Naive thymus-derived CD4-positive, alpha-beta T cell (primary cell): ENCODE data around the gene ITGA6. TPM values are rescaled to one million over a fixed set of nuclear protein-coding genes. Genes with fewer than 3 reads are reported as not detected.

ENCODE experiments used
- ATAC-seq: fragments of 150-1000 bp; cut with Tn5 transposase; 2 replicates; pipeline ENCODE4 v1.10.0; 2021; ENCODE audit warnings: mild to moderate bottlenecking, moderate library complexity
- CTCF ChIA-PET: fragments of 350-600 bp; sonication (Branson Sonifier 250); formaldehyde crosslinking; loops from one replicate; lab custom pipeline; 2021; ENCODE audit warnings: antibody characterized with exemption; lab: Charles Lee
- POLR2A ChIA-PET: fragments of 350-600 bp; sonication (Branson Sonifier 250); formaldehyde crosslinking; loops from one replicate; lab custom pipeline; 2021; ENCODE audit warnings: antibody characterized with exemption, inconsistent platforms; lab: Charles Lee
- DNase-seq, 9 donors: peaks; one replicate each; pipeline versions ENCODE4 v3.0.0 to v3.0.0-alpha.2; 2020 to 2022; ENCODE audit warnings: mixed read lengths in 1 of 9
- H3K27ac ChIP-seq: one replicate; pipeline ENCODE4 v1.7.0; 2013; ENCODE audit warnings: mild to moderate bottlenecking, low read depth, low read length, moderate library complexity
- H3K27me3 ChIP-seq, 2 donors: one replicate each; pipeline ENCODE4 v1.7.0; 2013; ENCODE audit warnings: low read length in 2 of 2, mild to moderate bottlenecking in 2 of 2, moderate library complexity in 2 of 2; ENCODE audit not compliant: control insufficient read depth in 2 of 2, insufficient read depth in 2 of 2
- H3K36me3 ChIP-seq, 3 experiments: 1 replicate in 2 of 3; 2 replicates in 1 of 3; pipeline ENCODE4 v1.7.0; 2013; ENCODE audit warnings: low read length in 3 of 3, mild to moderate bottlenecking in 3 of 3, moderate library complexity in 1 of 3; ENCODE audit not compliant: insufficient read depth in 3 of 3, control insufficient read depth in 2 of 3
- H3K4me1 ChIP-seq, 2 donors: one replicate each; pipeline ENCODE4 v1.7.0; 2013; ENCODE audit warnings: low read length in 2 of 2, mild to moderate bottlenecking in 2 of 2, moderate library complexity in 1 of 2; ENCODE audit not compliant: control insufficient read depth in 2 of 2, insufficient read depth in 2 of 2
- H3K4me3 ChIP-seq: 2 replicates; pipeline ENCODE4 v1.7.0; 2013; ENCODE audit warnings: mild to moderate bottlenecking, low read length
- H3K9me3 ChIP-seq, 3 experiments: 1 replicate in 2 of 3; 2 replicates in 1 of 3; pipeline ENCODE4 v1.7.0; 2013; ENCODE audit warnings: low read length in 3 of 3; ENCODE audit not compliant: control insufficient read depth in 2 of 3
- H3K27ac Mint-ChIP-seq, 9 donors: one replicate each; pipeline ENCODE4 v1.8.0; 2020 to 2022; ENCODE audit warnings: mixed read lengths in 9 of 9, mild to moderate bottlenecking in 8 of 9, moderate library complexity in 5 of 9, inconsistent platforms in 2 of 9
- H3K27me3 Mint-ChIP-seq, 5 donors: one replicate each; pipeline ENCODE4 v1.8.0; 2021 to 2022; ENCODE audit warnings: mixed read lengths in 5 of 5, mild to moderate bottlenecking in 1 of 5
- H3K36me3 Mint-ChIP-seq, 5 donors: one replicate each; pipeline ENCODE4 v1.8.0; 2020 to 2022; ENCODE audit warnings: mixed read lengths in 5 of 5, mild to moderate bottlenecking in 3 of 5, inconsistent platforms in 1 of 5
- H3K4me1 Mint-ChIP-seq, 7 donors: one replicate each; pipeline ENCODE4 v1.8.0; 2020 to 2022; ENCODE audit warnings: mixed read lengths in 7 of 7, mild to moderate bottlenecking in 3 of 7, inconsistent platforms in 1 of 7
- H3K4me3 Mint-ChIP-seq, 10 donors: one replicate each; pipeline ENCODE4 v1.8.0; 2020 to 2022; ENCODE audit warnings: mild to moderate bottlenecking in 10 of 10, mixed read lengths in 10 of 10, moderate library complexity in 6 of 10, inconsistent platforms in 2 of 10
- H3K9me3 Mint-ChIP-seq, 11 donors: one replicate each; pipeline ENCODE4 v1.8.0; 2020 to 2022; ENCODE audit warnings: mixed read lengths in 11 of 11, mild to moderate bottlenecking in 4 of 11, inconsistent platforms in 1 of 11, moderate library complexity in 1 of 11
- intact Hi-C, 2 donors: fragments of 100-400 bp; cut with micrococcal nuclease; formaldehyde crosslinking; loops; one replicate each; pipeline ENCODE4 v1.15.1; 2023
- polyA plus RNA-seq, 2 donors: library from polyadenylated mRNA; unstranded; fragments of 300-500 nt; fragmentation: Illumina TruSeq; gene quantifications; one replicate each; pipeline ENCODE4 v1.2.3, GENCODE V29; 2021
- total RNA-seq, 6 experiments: library from RNA in 5 of 6; stranded (reverse) in 5 of 6; gene quantifications; 1 replicate in 5 of 6; 2 replicates in 1 of 6; pipeline ENCODE4 v1.2.3 and lab custom pipeline; 2021 to 2026

ITGA6 gene
- total and polyA plus RNA-seq, 7 experiments from 2014 or later: 13.1 to 179 (median 132) TPM

GRCh38 chr2:172460780-172461201 lies 33.4 kb downstream of the ITGA6 start:
- no peaks in the 10 kb centered on the region for H3K9me3 Mint-ChIP-seq

DNA sequence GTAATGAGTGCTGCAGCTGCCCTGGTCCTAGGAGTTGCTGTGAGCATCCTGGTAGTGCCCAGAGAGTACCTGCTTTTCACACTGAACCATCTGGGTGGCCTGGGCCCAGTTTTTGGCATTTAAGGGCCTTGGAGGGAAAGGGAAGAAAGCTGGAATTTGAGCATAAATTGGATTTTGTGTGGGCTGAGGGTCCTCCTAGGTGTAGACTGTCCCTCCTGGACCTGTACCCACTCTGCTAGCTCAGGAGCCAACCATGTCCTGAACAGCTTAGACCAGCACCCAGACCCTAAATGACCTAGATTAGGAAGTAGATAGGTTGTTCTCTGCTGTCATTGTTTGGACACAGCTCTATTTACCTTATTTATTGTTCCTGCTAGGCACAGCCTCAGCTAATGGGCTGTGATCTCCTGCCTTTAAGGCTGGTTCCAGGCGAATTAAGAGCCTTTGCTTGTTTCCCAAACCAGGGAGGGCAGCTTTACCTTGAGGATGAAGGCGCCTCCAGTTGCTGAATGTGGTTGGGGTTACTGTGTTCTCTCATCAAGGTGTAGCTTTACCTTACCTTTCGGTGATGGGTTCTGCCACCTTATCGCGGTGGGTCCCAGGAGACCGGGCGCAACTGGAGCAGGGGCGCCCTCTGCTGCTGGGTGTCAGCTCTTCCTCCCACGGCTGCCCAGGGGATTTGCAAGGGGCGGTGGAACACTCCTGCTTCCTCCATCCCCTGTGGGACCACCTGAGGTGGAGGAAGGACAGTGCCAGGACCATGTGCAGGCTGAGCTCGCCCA lies 34.4 kb downstream of the ITGA6 start:
- intact Hi-C loops: loop anchor here (1.0 to 10.0 kb wide), 18 partner anchors 11 to 889 kb away; partner anchors contain the start of genes DLX2 (in 2 of the 2) and DYNC1I2 (in 1 of the 2)
- DNase-seq (peak; percentile 64 to 83 (median 75)), ATAC-seq (peak; percentile 71)
- Mint-ChIP-seq H3K27me3 (peaks cover 0 to 17% (median 0%) of the 10 kb centered on the region in 5 donors), H3K36me3 (peaks cover 5 to 25% (median 9%) of the 10 kb centered on the region in 5 donors), H3K27ac (peak overlapping the region; percentile 90 to 98 (median 91)), H3K9me3 (no peaks in the 10 kb centered on the region), H3K4me1 (peaks cover 73 to 99% (median 92%) of the 10 kb centered on the region in 7 donors), H3K4me3 (peak overlapping the region; percentile 82 to 96 (median 87))
- POLR2A ChIA-PET: interaction anchor here (0.6 to 33.2 kb wide), 15 partner anchors 9 to 539 kb away, joined by 3 to 862 read pairs (median 4); partner anchors contain the start of genes HAT1 and ITGA6
- H3K27me3 ChIP-seq: no peaks in the 10 kb centered on the region
- H3K36me3 ChIP-seq: no peaks in the 10 kb centered on the region
- CTCF ChIA-PET: interaction anchor here (0.6 to 15.5 kb wide), 37 partner anchors 10 to 756 kb away, joined by 3 to 673 read pairs (median 4); partner anchors contain the start of genes DLX1, ITGA6 and PDK1
- peaks cover 65 to 82% of the 10 kb centered on the region in 2 donors for H3K4me1 ChIP-seq
- peak overlapping the region; percentile 69 for H3K27ac ChIP-seq
- H3K9me3 ChIP-seq: no peaks in the 10 kb centered on the region
- H3K4me3 ChIP-seq: peak overlapping the region; percentile 68

More at GRCh38 chr2:172460780-172461201, 33.4 kb downstream of the ITGA6 start:
- Histone ChIP-seq H3K36me3 (peaks cover 0 to 6% (median 0%) of the 10 kb centered on the region in 3 experiments), H3K9me3 (no peaks in the 10 kb centered on the region), H3K27me3 (no peaks in the 10 kb centered on the region), H3K4me1 (peaks cover 61 to 88% of the 10 kb centered on the region in 2 donors), H3K4me3 (peak overlapping the region; percentile 68), H3K27ac (peak overlapping the region; percentile 69)
- POLR2A ChIA-PET: interaction anchor here (0.8 to 33.2 kb wide), 9 partner anchors 8 to 288 kb away, joined by 3 to 862 read pairs (median 6); partner anchors contain the start of genes ITGA6 and PDK1
- H3K27me3 Mint-ChIP-seq: peaks cover 0 to 17% (median 0%) of the 10 kb centered on the region in 5 donors
- peaks cover 3 to 24% (median 5%) of the 10 kb centered on the region in 5 donors for H3K36me3 Mint-ChIP-seq
- intact Hi-C loops: loop anchor here (1.0 to 10.0 kb wide), 8 partner anchors 173 to 888 kb away; partner anchors contain the start of genes DLX2 (in 1 of the 2) and DYNC1I2 (in 1 of the 2)
- ATAC-seq (no peak), DNase-seq (peak in 2 of 9 donors; percentile 42 to 44)
- H3K4me1 Mint-ChIP-seq: peaks cover 71 to 100% (median 95%) of the 10 kb centered on the region in 7 donors
- peak overlapping the region in 8 of 9 donors; percentile 90 to 98 (median 92) for H3K27ac Mint-ChIP-seq
- H3K4me3 Mint-ChIP-seq: peak overlapping the region; percentile 35 to 96 (median 86)
- CTCF ChIA-PET: interaction anchor here (0.6 to 15.5 kb wide), 20 partner anchors 9 to 1373 kb away, joined by 3 to 673 read pairs (median 4); partner anchors contain the start of gene ITGA6

GRCh38 chr2:172462373-172462848 lies 35.0 kb downstream of the ITGA6 start:
- ChIA-PET POLR2A (interaction anchor here (0.6 to 33.2 kb wide), 13 partner anchors 10 to 540 kb away, joined by 3 to 862 read pairs (median 4); partner anchors contain the start of genes HAT1, ITGA6 and PDK1), CTCF (interaction anchor here (0.8 to 15.5 kb wide), 24 partner anchors 11 to 756 kb away, joined by 3 to 673 read pairs (median 5); partner anchors contain the start of genes ITGA6 and PDK1)
- Mint-ChIP-seq H3K27me3 (peaks cover 0 to 17% (median 0%) of the 10 kb centered on the region in 5 donors), H3K4me1 (peaks cover 75 to 99% (median 95%) of the 10 kb centered on the region in 7 donors), H3K9me3 (no peaks in the 10 kb centered on the region), H3K36me3 (peaks cover 9 to 25% (median 12%) of the 10 kb centered on the region in 5 donors), H3K4me3 (peak overlapping the region; percentile 82 to 96 (median 87)), H3K27ac (peak overlapping the region; percentile 90 to 98 (median 91))
- DNase-seq (peak in 5 of 9 donors; percentile 21 to 56 (median 47)), ATAC-seq (peak; percentile 39)
- intact Hi-C loops: loop anchor here (1.0 to 10.0 kb wide), 17 partner anchors 12 to 890 kb away; partner anchors contain the start of genes DLX2 (in 2 of the 2) and DYNC1I2 (in 1 of the 2)
- no peaks in the 10 kb centered on the region for H3K27me3 ChIP-seq
- H3K36me3 ChIP-seq: peaks cover 0 to 2% (median 0%) of the 10 kb centered on the region in 3 experiments
- no peaks in the 10 kb centered on the region for H3K9me3 ChIP-seq
- H3K27ac ChIP-seq: peak overlapping the region; percentile 69
- peak overlapping the region; percentile 68 for H3K4me3 ChIP-seq
- H3K4me1 ChIP-seq: peaks cover 64 to 82% of the 10 kb centered on the region in 2 donors

DNA sequence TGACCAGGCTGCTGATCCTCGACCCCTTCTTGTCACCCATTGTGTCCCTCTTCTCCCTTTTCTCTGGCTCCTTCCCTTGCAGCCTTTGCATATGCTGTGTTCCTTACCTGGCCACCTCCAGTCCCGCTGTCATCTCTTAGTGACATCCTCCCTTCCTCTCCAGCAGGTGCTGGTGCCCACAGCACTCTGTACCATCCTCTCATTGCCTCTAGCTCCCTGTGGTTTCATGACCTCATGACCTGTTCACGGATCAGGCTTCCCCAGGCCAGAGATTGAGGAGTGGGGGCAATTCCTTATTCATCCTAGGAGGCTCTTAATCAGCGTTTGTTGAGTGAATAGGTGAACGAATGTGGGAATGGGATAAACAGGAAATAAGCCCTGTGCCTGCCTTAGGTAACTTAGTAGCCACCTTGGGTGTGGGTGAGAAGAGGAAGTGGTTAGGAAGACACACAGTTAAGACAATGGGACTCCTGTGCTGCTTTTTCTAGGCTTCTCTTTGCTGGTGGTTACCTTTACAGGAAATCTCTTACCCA lies 35.5 kb downstream of the ITGA6 start:
- peaks cover 9 to 20% (median 13%) of the 10 kb centered on the region in 5 donors for H3K36me3 Mint-ChIP-seq
- no peaks in the 10 kb centered on the region for H3K9me3 Mint-ChIP-seq
- H3K27ac Mint-ChIP-seq: peak overlapping the region; percentile 90 to 98 (median 91)
- peak overlapping the region; percentile 68 for H3K4me3 ChIP-seq
- peak in 8 of 9 donors; percentile 28 to 90 (median 88) for DNase-seq
- H3K4me1 Mint-ChIP-seq: peaks cover 72 to 99% (median 92%) of the 10 kb centered on the region in 7 donors
- peak; percentile 85 for ATAC-seq
- H3K27me3 Mint-ChIP-seq: peaks cover 0 to 13% (median 0%) of the 10 kb centered on the region in 5 donors
- no peaks in the 10 kb centered on the region for H3K27me3 ChIP-seq
- no peaks in the 10 kb centered on the region for H3K9me3 ChIP-seq
- H3K4me3 Mint-ChIP-seq: peak overlapping the region; percentile 82 to 96 (median 87)
- H3K27ac ChIP-seq: peak overlapping the region; percentile 69
- CTCF ChIA-PET: interaction anchor here (0.8 to 15.5 kb wide), 19 partner anchors 10 to 367 kb away, joined by 3 to 673 read pairs (median 5); partner anchors contain the start of genes ITGA6 and PDK1
- POLR2A ChIA-PET: interaction anchor here (1.0 to 33.2 kb wide), 9 partner anchors 11 to 541 kb away, joined by 3 to 862 read pairs (median 4); partner anchors contain the start of genes DLX2, HAT1, ITGA6 and PDK1
- H3K4me1 ChIP-seq: peaks cover 62 to 77% of the 10 kb centered on the region in 2 donors
- intact Hi-C loops: loop anchor here (1.0 to 10.0 kb wide), 20 partner anchors 13 to 891 kb away; partner anchors contain the start of genes DLX2 (in 2 of the 2), DYNC1I2 (in 2 of the 2) and PDK1 (in 1 of the 2)
- H3K36me3 ChIP-seq: peaks cover 0 to 4% (median 0%) of the 10 kb centered on the region in 3 experiments

DNA sequence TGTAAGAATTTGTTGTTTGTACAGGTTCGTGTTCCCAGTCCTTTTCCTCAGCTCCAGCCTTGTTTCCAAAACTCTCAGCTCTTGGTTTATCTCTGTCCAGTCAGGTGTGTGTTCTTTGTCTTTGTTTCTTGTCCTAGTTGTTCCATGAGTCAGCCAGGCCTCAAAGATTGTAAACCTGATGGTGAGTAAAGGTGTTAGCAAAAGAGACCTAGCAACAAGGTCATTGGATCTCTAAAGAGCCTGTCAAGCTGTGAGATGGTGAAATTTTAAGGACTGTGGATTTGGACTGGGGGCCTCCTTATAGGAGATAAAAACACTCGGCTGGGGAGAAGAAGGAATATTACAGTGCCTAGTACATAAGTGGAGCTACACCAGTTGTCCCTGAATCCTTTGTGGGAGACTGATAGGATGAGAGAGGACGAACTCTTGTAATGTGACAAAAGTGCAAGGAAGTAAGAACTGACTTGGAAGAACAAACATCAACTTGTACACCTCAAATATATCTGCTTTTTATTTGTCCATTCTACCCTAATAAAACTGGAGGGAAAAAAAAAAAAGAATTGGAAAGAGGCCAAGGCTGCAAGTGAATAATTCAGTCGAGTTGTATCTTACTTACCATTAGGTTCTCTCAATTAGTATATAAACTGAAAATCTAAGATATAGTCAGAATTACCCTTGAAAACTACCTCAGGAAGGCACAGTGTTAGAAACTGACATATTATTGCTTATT lies 37.2 kb downstream of the ITGA6 start:
- ChIA-PET CTCF (interaction anchor here (0.7 to 15.5 kb wide), 6 partner anchors 8 to 292 kb away, joined by 3 to 673 read pairs (median 32); partner anchors contain the start of gene ITGA6), POLR2A (interaction anchor here (0.5 to 33.2 kb wide), 7 partner anchors 9 to 290 kb away, joined by 3 to 862 read pairs (median 5); partner anchors contain the start of gene ITGA6)
- Histone ChIP-seq H3K36me3 (peaks cover 2 to 10% (median 10%) of the 10 kb centered on the region in 3 experiments), H3K4me3 (peak overlapping the region; percentile 68), H3K4me1 (peaks cover 61% of the 10 kb centered on the region in 2 donors), H3K27me3 (no peaks in the 10 kb centered on the region), H3K27ac (peak overlapping the region; percentile 69), H3K9me3 (no peaks in the 10 kb centered on the region)
- Mint-ChIP-seq H3K36me3 (peaks cover 9 to 33% (median 17%) of the 10 kb centered on the region in 5 donors), H3K4me1 (peaks cover 63 to 99% (median 88%) of the 10 kb centered on the region in 7 donors), H3K4me3 (peak overlapping the region; percentile 41 to 96 (median 86)), H3K9me3 (no peaks in the 10 kb centered on the region), H3K27me3 (peaks cover 0 to 5% (median 0%) of the 10 kb centered on the region in 5 donors), H3K27ac (peak overlapping the region; percentile 90 to 98 (median 91))
- ATAC-seq (no peak), DNase-seq (no peak)
- intact Hi-C loops: loop anchor here (1.0 to 10.0 kb wide), 18 partner anchors 20 to 892 kb away; partner anchors contain the start of genes DLX2 (in 1 of the 2), DYNC1I2 (in 1 of the 2) and HAT1 (in 1 of the 2)
